Thyroid gland (tissue), 4 donors: ENCODE data around the gene SLC25A10.

Source experiments
- POLR2A ChIP-seq, 2 donors: fragments of 450-650 bp; IDR thresholded peaks; one replicate each; pipeline ENCODE4 v1.6.1; 2017; ENCODE audit warnings: antibody characterized with exemption in 2 of 2, mild to moderate bottlenecking in 2 of 2, moderate library complexity in 1 of 2
- TF ChIP-seq, protein P1 (sequence below), 6 experiments: fragments of 200-600 bp in 3 of 6; fragments of 450-650 bp in 3 of 6; sonication (generic) in 3 of 6; IDR thresholded peaks; one replicate each; pipeline ENCODE4 v1.5.1; 2016 to 2019; ENCODE audit warnings: antibody characterized with exemption in 6 of 6, mild to moderate bottlenecking in 2 of 6, inconsistent platforms in 1 of 6, moderate library complexity in 1 of 6

GRCh38 chr17:81690549-81690948 lies 21.5 kb upstream of the SLC25A10 start:
- TF ChIP-seq, protein P1, sequence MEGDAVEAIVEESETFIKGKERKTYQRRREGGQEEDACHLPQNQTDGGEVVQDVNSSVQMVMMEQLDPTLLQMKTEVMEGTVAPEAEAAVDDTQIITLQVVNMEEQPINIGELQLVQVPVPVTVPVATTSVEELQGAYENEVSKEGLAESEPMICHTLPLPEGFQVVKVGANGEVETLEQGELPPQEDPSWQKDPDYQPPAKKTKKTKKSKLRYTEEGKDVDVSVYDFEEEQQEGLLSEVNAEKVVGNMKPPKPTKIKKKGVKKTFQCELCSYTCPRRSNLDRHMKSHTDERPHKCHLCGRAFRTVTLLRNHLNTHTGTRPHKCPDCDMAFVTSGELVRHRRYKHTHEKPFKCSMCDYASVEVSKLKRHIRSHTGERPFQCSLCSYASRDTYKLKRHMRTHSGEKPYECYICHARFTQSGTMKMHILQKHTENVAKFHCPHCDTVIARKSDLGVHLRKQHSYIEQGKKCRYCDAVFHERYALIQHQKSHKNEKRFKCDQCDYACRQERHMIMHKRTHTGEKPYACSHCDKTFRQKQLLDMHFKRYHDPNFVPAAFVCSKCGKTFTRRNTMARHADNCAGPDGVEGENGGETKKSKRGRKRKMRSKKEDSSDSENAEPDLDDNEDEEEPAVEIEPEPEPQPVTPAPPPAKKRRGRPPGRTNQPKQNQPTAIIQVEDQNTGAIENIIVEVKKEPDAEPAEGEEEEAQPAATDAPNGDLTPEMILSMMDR (IDR thresholded peaks at IDR 0.05): no peak
- no peak for TF ChIP-seq POLR2A (IDR thresholded peaks at IDR 0.05)
